GM18873 (cell line): ENCODE results near the gene CEP83.

Experiments
- ATAC-seq: cut with Tn5 transposase; IDR thresholded peaks from one replicate; pipeline ENCODE4 v1.9.1; 2021; ENCODE audit warnings: mild to moderate bottlenecking, moderate library complexity, moderate number of reproducible peaks; ENCODE audit not compliant: unreplicated experiment, low FRiP score

CEP83 gene

GRCh38 chr12:94273272-94273671, 186.4 kb downstream of the CEP83 start:
- no peak for ATAC-seq

GRCh38 chr12:94272280-94272679, 187.4 kb downstream of the CEP83 start:
- no peak for ATAC-seq

GRCh38 chr12:94271351-94271750, 188.3 kb downstream of the CEP83 start:
- ATAC-seq: no peak

- ATAC-seq: peak; percentile 43
These were observed 190.2 kb downstream of the CEP83 start for GRCh38 chr12:94269316-94269999.

- ATAC-seq: no peak
These were observed 191.7 kb downstream of the CEP83 start for GRCh38 chr12:94267921-94268471.

- ATAC-seq: no peak
These were observed 192.2 kb downstream of the CEP83 start for GRCh38 chr12:94267537-94267872.

- ATAC-seq: no peak
These were observed 192.7 kb downstream of the CEP83 start for GRCh38 chr12:94266796-94267536.

- no peak for ATAC-seq
These were observed 193.5 kb downstream of the CEP83 start for GRCh38 chr12:94265966-94266745.

- no peak for ATAC-seq
These were observed 194.1 kb downstream of the CEP83 start for GRCh38 chr12:94265539-94265938.

- no peak for ATAC-seq
These were observed 194.8 kb downstream of the CEP83 start for GRCh38 chr12:94264736-94265485.

GRCh38 chr12:94263905-94264561, 195.6 kb downstream of the CEP83 start:
- ATAC-seq: no peak

- ATAC-seq: no peak
These were observed 196.5 kb downstream of the CEP83 start for GRCh38 chr12:94263011-94263811.

GRCh38 chr12:94262228-94263010, 197.2 kb downstream of the CEP83 start:
- no peak for ATAC-seq

- ATAC-seq: no peak
These were observed 197.9 kb downstream of the CEP83 start for GRCh38 chr12:94261786-94262185.

- ATAC-seq: no peak
These were observed 198.5 kb downstream of the CEP83 start for GRCh38 chr12:94261119-94261518.

GRCh38 chr12:94260717-94261116, 198.9 kb downstream of the CEP83 start:
- ATAC-seq: no peak

- ATAC-seq: no peak
These were observed 199.7 kb downstream of the CEP83 start for GRCh38 chr12:94260017-94260416.

- peak; percentile 54 for ATAC-seq
These were observed 201.1 kb downstream of the CEP83 start for GRCh38 chr12:94258593-94258992.
